IgD-negative memory B cell (primary cell): Measurements from ENCODE around the gene SLC16A10. TPM values are rescaled to one million over a fixed set of nuclear protein-coding genes. Genes with fewer than 3 reads are reported as not detected.
"Not testable (repeated sequence)": the region's sequence is repeated elsewhere in the genome, so short reads cannot be mapped to it uniquely, and the experiment has no call there.

Experiments
- H3K27ac Mint-ChIP-seq, 3 donors: one replicate each; pipeline ENCODE4 v1.8.0; 2020 to 2022; ENCODE audit warnings: mild to moderate bottlenecking in 3 of 3, mixed read lengths in 3 of 3, moderate library complexity in 1 of 3
- H3K27me3 Mint-ChIP-seq: one replicate; pipeline ENCODE4 v1.8.0; 2021; ENCODE audit warnings: mixed read lengths
- H3K36me3 Mint-ChIP-seq: one replicate; pipeline ENCODE4 v1.8.0; 2020; ENCODE audit warnings: mild to moderate bottlenecking, mixed read lengths
- H3K4me1 Mint-ChIP-seq, 3 donors: one replicate each; pipeline ENCODE4 v1.8.0; 2020 to 2022; ENCODE audit warnings: mixed read lengths in 3 of 3, mild to moderate bottlenecking in 1 of 3
- H3K4me3 Mint-ChIP-seq, 4 donors: one replicate each; pipeline ENCODE4 v1.8.0; 2020 to 2022; ENCODE audit warnings: mild to moderate bottlenecking in 4 of 4, mixed read lengths in 4 of 4, moderate library complexity in 3 of 4
- H3K9me3 Mint-ChIP-seq, 3 donors: one replicate each; pipeline ENCODE4 v1.8.0; 2020 to 2021; ENCODE audit warnings: mixed read lengths in 3 of 3, mild to moderate bottlenecking in 1 of 3
- polyA plus RNA-seq: library from polyadenylated mRNA; unstranded; fragments of 300-500 nt; fragmentation: Illumina TruSeq; gene quantifications from one replicate; pipeline ENCODE4 v1.2.3, GENCODE V29; 2021

SLC16A10 gene
- polyA plus RNA-seq, 1 donor from 2014 or later = 1.2 TPM

DNA sequence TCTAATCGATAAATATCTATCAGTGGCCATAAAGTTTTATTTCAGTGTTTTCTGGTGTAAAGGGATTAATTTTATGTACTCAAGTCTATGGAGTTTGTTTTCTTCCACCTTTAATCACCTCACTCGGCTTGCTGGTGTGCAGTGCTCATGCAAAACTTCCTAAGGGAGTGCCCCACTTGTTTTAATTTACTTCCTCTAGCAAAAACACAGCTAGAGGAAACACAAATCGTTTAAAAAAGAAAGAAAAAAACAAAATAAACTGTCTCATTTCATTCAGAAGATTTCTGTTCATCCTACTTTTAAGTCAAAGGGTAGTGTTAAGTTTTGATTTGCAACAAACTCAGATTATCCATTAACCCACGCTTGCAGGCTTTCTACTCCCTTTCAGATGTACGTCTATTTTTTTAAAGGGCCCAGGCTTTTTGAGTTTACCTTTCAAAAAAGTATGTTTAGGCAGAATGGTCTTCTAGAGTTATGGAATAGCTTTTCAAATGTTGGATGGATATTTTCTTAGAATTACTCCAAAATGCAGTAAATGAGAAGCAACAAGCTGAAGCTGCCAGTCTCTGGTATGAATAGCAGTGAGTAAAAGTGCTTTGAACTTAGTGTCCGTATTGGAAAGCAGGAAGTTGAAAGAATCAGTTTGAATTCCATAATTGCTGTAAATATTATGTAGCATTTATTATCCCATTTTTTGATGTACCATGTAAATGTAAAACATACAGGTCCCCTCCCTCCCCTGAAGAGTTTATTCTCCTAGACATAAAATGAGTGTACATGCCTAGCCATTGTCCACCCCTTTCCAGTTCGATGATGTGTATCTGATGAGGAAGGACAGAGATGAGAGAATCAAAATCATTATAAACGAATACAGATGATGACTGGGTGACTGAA, 113.3 kb downstream of the SLC16A10 start:
- Mint-ChIP-seq H3K9me3 (no peaks in the 10 kb centered on the region), H3K4me3 (peak overlapping the region; percentile 6 to 79 (median 52)), H3K27ac (peak overlapping the region in 2 of 3 donors; percentile 62 to 79), H3K4me1 (peaks cover 14 to 20% (median 18%) of the 10 kb centered on the region in 3 donors), H3K36me3 (no peaks in the 10 kb centered on the region), H3K27me3 (no peaks in the 10 kb centered on the region)

GRCh38 chr6:111201244-111201554, 113.9 kb downstream of the SLC16A10 start:
- Mint-ChIP-seq H3K27ac (peak overlapping the region in 1 of 3 donors; percentile 62), H3K4me3 (peak overlapping the region in 3 of 4 donors; percentile 27 to 79 (median 77)), H3K4me1 (peaks cover 14 to 20% (median 18%) of the 10 kb centered on the region in 3 donors), H3K9me3 (no peaks in the 10 kb centered on the region), H3K27me3 (no peaks in the 10 kb centered on the region), H3K36me3 (no peaks in the 10 kb centered on the region)

DNA sequence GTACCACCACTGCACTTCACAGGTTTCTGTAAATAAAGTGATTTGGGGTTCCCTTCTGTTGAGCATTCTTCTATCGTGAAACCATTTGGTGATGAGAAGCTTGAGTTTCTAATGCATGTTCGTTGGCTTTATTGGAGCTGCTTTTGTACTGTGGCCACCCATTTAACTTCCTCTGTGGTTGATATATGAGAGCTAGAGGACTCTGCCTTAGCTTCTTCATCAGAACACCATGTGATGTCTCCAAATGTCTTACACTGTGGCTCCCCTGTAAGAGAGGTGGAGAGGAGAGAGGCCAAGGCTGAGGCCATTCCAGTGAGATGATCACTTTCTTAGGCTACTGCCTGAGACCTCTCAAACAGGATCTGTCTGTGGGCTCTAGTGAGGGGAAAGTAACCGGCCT, 114.5 kb downstream of the SLC16A10 start:
- H3K9me3 Mint-ChIP-seq = no peaks in the 10 kb centered on the region
- H3K27me3 Mint-ChIP-seq = no peaks in the 10 kb centered on the region
- peak overlapping the region in 1 of 4 donors; percentile 77 for H3K4me3 Mint-ChIP-seq
- no peaks in the 10 kb centered on the region for H3K36me3 Mint-ChIP-seq
- peaks cover 14 to 20% (median 18%) of the 10 kb centered on the region in 3 donors for H3K4me1 Mint-ChIP-seq
- H3K27ac Mint-ChIP-seq = peak overlapping the region in 1 of 3 donors; percentile 17

DNA sequence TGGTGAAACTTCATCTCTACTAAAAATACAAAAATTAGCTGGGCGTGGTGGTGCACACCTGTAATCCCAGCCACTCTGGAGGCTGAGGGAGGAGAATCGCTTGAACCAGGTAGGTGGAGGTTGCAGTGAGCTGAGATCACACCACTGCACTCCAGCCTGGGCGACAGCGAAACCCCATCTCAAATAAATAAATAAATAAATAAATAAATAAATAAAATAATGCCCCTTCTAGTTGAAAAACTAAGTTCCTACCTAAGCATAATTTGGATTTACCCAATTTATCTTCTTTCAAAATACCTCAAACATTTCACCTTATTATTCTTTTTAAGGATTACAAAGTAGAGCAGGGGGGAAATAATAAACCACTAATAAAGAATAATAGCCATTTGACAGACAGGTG, 116.2 kb downstream of the SLC16A10 start:
- not testable (repeated sequence) for H3K4me3 Mint-ChIP-seq

GRCh38 chr6:111204305-111204704, 117.0 kb downstream of the SLC16A10 start:
- Mint-ChIP-seq H3K9me3 (no peaks in the 10 kb centered on the region), H3K36me3 (no peaks in the 10 kb centered on the region), H3K27ac (no peak overlapping the region), H3K4me3 (no peak overlapping the region), H3K27me3 (no peaks in the 10 kb centered on the region), H3K4me1 (peaks cover 14 to 20% (median 18%) of the 10 kb centered on the region in 3 donors)

More for the DNA sequence above, 116.2 kb downstream of the SLC16A10 start:
- not testable (repeated sequence) for H3K36me3 Mint-ChIP-seq, H3K9me3 Mint-ChIP-seq, H3K27me3 Mint-ChIP-seq, H3K27ac Mint-ChIP-seq
- peaks cover 14 to 20% (median 18%) of the 10 kb centered on the region in 3 donors for H3K4me1 Mint-ChIP-seq

- Mint-ChIP-seq H3K9me3 (no peaks in the 10 kb centered on the region), H3K27me3 (no peaks in the 10 kb centered on the region), H3K4me3 (no peak overlapping the region), H3K27ac (no peak overlapping the region), H3K4me1 (peaks cover 11 to 18% (median 16%) of the 10 kb centered on the region in 3 donors), H3K36me3 (no peaks in the 10 kb centered on the region)
These were observed 117.6 kb downstream of the SLC16A10 start for GRCh38 chr6:111204881-111205280.

- no peak overlapping the region for H3K27ac Mint-ChIP-seq
- no peaks in the 10 kb centered on the region for H3K27me3 Mint-ChIP-seq
- H3K4me1 Mint-ChIP-seq = peaks cover 7 to 12% (median 10%) of the 10 kb centered on the region in 3 donors
- H3K9me3 Mint-ChIP-seq = no peaks in the 10 kb centered on the region
- no peaks in the 10 kb centered on the region for H3K36me3 Mint-ChIP-seq
- H3K4me3 Mint-ChIP-seq = no peak overlapping the region
These were observed 118.2 kb downstream of the SLC16A10 start for GRCh38 chr6:111205502-111205901.

- Mint-ChIP-seq H3K9me3 (no peaks in the 10 kb centered on the region), H3K4me1 (no peaks in the 10 kb centered on the region), H3K27me3 (no peaks in the 10 kb centered on the region), H3K27ac (no peak overlapping the region), H3K36me3 (no peaks in the 10 kb centered on the region), H3K4me3 (no peak overlapping the region)
These were observed 120.0 kb downstream of the SLC16A10 start for GRCh38 chr6:111207141-111207858.

GRCh38 chr6:111208933-111209332, 121.6 kb downstream of the SLC16A10 start:
- Mint-ChIP-seq H3K27ac (no peak overlapping the region), H3K36me3 (no peaks in the 10 kb centered on the region), H3K4me1 (no peaks in the 10 kb centered on the region), H3K27me3 (no peaks in the 10 kb centered on the region), H3K9me3 (no peaks in the 10 kb centered on the region), H3K4me3 (no peak overlapping the region)

GRCh38 chr6:111210194-111210728, 123.0 kb downstream of the SLC16A10 start:
- no peaks in the 10 kb centered on the region for H3K36me3 Mint-ChIP-seq
- H3K4me3 Mint-ChIP-seq = no peak overlapping the region
- no peaks in the 10 kb centered on the region for H3K4me1 Mint-ChIP-seq
- H3K27ac Mint-ChIP-seq = peak overlapping the region in 1 of 3 donors; percentile 10
- no peaks in the 10 kb centered on the region for H3K27me3 Mint-ChIP-seq
- H3K9me3 Mint-ChIP-seq = no peaks in the 10 kb centered on the region

- Mint-ChIP-seq H3K27ac (no peak overlapping the region), H3K9me3 (no peaks in the 10 kb centered on the region), H3K27me3 (no peaks in the 10 kb centered on the region), H3K36me3 (no peaks in the 10 kb centered on the region), H3K4me3 (no peak overlapping the region), H3K4me1 (no peaks in the 10 kb centered on the region)
These were observed 124.2 kb downstream of the SLC16A10 start for GRCh38 chr6:111211411-111212030.

DNA sequence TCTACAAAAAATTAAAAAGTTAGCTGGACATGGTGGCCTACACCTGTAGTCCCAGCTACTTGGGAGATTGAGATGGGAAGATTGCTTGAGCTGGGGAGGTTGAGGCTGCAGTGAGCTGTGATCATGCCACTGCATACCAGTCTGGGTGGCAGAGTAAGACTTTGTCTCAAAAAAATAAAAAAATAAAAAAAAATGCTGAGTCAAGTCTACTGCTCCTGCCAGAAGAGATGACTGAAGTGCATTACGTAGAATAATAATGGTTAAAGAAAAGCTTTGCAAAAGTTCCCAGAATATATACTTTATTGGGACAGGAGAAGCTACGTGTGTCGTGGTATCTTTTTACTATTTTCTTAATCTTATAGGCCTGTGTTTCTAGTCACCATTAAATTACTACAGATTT, 125.3 kb downstream of the SLC16A10 start:
- no peaks in the 10 kb centered on the region for H3K9me3 Mint-ChIP-seq
- H3K36me3 Mint-ChIP-seq = no peaks in the 10 kb centered on the region

GRCh38 chr6:111215131-111215530, 127.8 kb downstream of the SLC16A10 start:
- H3K4me3 Mint-ChIP-seq = no peak overlapping the region

More for the DNA sequence above, 125.3 kb downstream of the SLC16A10 start:
- Mint-ChIP-seq H3K4me1 (no peaks in the 10 kb centered on the region), H3K4me3 (no peak overlapping the region), H3K27me3 (no peaks in the 10 kb centered on the region), H3K27ac (no peak overlapping the region)

GRCh38 chr6:111219785-111220184, 132.5 kb downstream of the SLC16A10 start:
- H3K4me3 Mint-ChIP-seq = no peak overlapping the region
- peaks cover 2% of the 10 kb centered on the region for H3K36me3 Mint-ChIP-seq
- no peaks in the 10 kb centered on the region for H3K9me3 Mint-ChIP-seq
- H3K27ac Mint-ChIP-seq = no peak overlapping the region
- peaks cover 0 to 2% (median 0%) of the 10 kb centered on the region in 3 donors for H3K4me1 Mint-ChIP-seq
- H3K27me3 Mint-ChIP-seq = peaks cover 3% of the 10 kb centered on the region

More at GRCh38 chr6:111215131-111215530, 127.8 kb downstream of the SLC16A10 start:
- no peaks in the 10 kb centered on the region for H3K36me3 Mint-ChIP-seq
- no peaks in the 10 kb centered on the region for H3K9me3 Mint-ChIP-seq
- peaks cover 3% of the 10 kb centered on the region for H3K27me3 Mint-ChIP-seq
- H3K4me1 Mint-ChIP-seq = no peaks in the 10 kb centered on the region
- no peak overlapping the region for H3K27ac Mint-ChIP-seq
